HCT116 (cell line): ENCODE measurements around the gene DPF1. TPM values are rescaled to one million over a fixed set of nuclear protein-coding genes. Genes with fewer than 3 reads are reported as not detected.

Experiments
- ATAC-seq: fragments of 200-7000 bp; cut with Tn5 transposase; 2 replicates; pipeline ENCODE4 v1.9.1; 2020; ENCODE audit warnings: mild to moderate bottlenecking, moderate library complexity
- BruUV-seq: library from RNA; stranded (reverse); fragments of 400-500 nt; replicated peaks from 2 replicates; lab custom pipeline; 2021; lab: Mats Ljungman, UMichigan
- CTCF ChIA-PET: fragments of 300-600 bp; sonication (Branson Sonifier 250); formaldehyde crosslinking; loops from one replicate; lab custom pipeline; 2021; ENCODE audit warnings: antibody characterized with exemption; lab: Charles Lee
- POLR2A ChIA-PET: fragments of 300-600, 350-600 bp; sonication (Branson Sonifier 250); formaldehyde crosslinking; loops from one replicate; lab custom pipeline; 2021; ENCODE audit warnings: antibody characterized with exemption; lab: Charles Lee
- RAD21 ChIA-PET, 2 experiments: fragments of 300-600 bp; sonication (Branson Sonifier 250); formaldehyde crosslinking; loops; one replicate each; lab custom pipeline; 2023; ENCODE audit warnings: low total read pairs in 2 of 2; ENCODE audit not compliant: uncharacterized antibody in 2 of 2, unreplicated experiment in 2 of 2, low non-redundant PET in 1 of 2; lab: Charles Lee
- DNase-seq: peaks from one replicate; pipeline ENCODE4 v3.0.0-alpha.2; 2010; ENCODE audit warnings: low read depth, low spot score
- H2AFZ ChIP-seq: fragments of 200-600 bp; shearing (Covaris generic), sonication (generic); 2 replicates; pipeline ENCODE4 v1.6.1; 2017; ENCODE audit warnings: low read depth, mixed run types, mixed read lengths, antibody characterized with exemption, low read length; ENCODE audit not compliant: poor library complexity, severe bottlenecking
- H3K27ac ChIP-seq: 2 replicates; pipeline ENCODE4 v1.5.1; 2012; ENCODE audit warnings: low read depth, low read length
- H3K27me3 ChIP-seq: fragments of 200-600 bp; sonication (generic); 2 replicates; pipeline ENCODE4 v1.6.1; 2016; ENCODE audit warnings: mixed run types, low read length, mixed read lengths; ENCODE audit not compliant: insufficient read depth
- H3K36me3 ChIP-seq, 2 experiments: fragments of 200-500 bp in 1 of 2; fragments of 200-600 bp in 1 of 2; sonication (Bioruptor generic) in 1 of 2; sonication (generic) in 1 of 2; 2 replicates each; pipeline versions ENCODE4 v1.5.1 to v1.6.1; 2014 to 2016; ENCODE audit warnings: low read length in 2 of 2, inconsistent platforms in 1 of 2, mixed read lengths in 1 of 2, mixed run types in 1 of 2; ENCODE audit not compliant: insufficient read depth in 2 of 2, control insufficient read depth in 1 of 2
- H3K4me1 ChIP-seq, 2 experiments: fragments of 200-600 bp in 1 of 2; sonication (generic) in 1 of 2; 2 replicates each; pipeline versions ENCODE4 v1.5.1 to v1.6.1; 2012 to 2017; ENCODE audit warnings: low read length in 2 of 2, inconsistent platforms in 1 of 2, mild to moderate bottlenecking in 1 of 2, mixed read lengths in 1 of 2, mixed run types in 1 of 2, moderate library complexity in 1 of 2; ENCODE audit not compliant: insufficient read depth in 2 of 2, control insufficient read depth in 1 of 2
- H3K4me2 ChIP-seq: fragments of 200-600 bp; sonication (generic); 2 replicates; pipeline ENCODE4 v1.6.1; 2017; ENCODE audit warnings: mixed run types, low read length, mixed read lengths
- H3K4me3 ChIP-seq, 2 experiments: fragments of 200-600 bp in 1 of 2; sonication (generic) in 1 of 2; replicated peaks in 1 of 2; 2 replicates each; pipeline ENCODE4 v1.5.1; 2011 to 2016; ENCODE audit warnings: low read length in 2 of 2, control low read depth in 1 of 2, low read depth in 1 of 2, mild to moderate bottlenecking in 1 of 2, mixed read lengths in 1 of 2, mixed run types in 1 of 2
- H3K79me2 ChIP-seq: fragments of 200-600 bp; sonication (generic); 2 replicates; pipeline ENCODE4 v1.6.1; 2017; ENCODE audit warnings: mild to moderate bottlenecking, mixed run types, low read length, moderate library complexity, mixed read lengths; ENCODE audit not compliant: insufficient read depth
- H3K9ac ChIP-seq: fragments of 200-600 bp; sonication (generic); 2 replicates; pipeline ENCODE4 v1.6.1; 2016; ENCODE audit warnings: low read length, mixed read lengths
- H3K9me2 ChIP-seq: fragments of 200-600 bp; sonication (generic), shearing (Covaris generic); 2 replicates; pipeline ENCODE4 v1.6.1; 2017; ENCODE audit warnings: mixed run types, mild to moderate bottlenecking, moderate library complexity; ENCODE audit not compliant: insufficient read depth
- H3K9me3 ChIP-seq, 2 experiments: fragments of 200-500 bp in 1 of 2; fragments of 200-600 bp in 1 of 2; sonication (Bioruptor generic) in 1 of 2; sonication (generic) in 1 of 2; 2 replicates each; pipeline ENCODE4 v1.6.1; 2014 to 2017; ENCODE audit warnings: low read length in 2 of 2, mixed read lengths in 2 of 2, inconsistent platforms in 1 of 2, low read depth in 1 of 2, mild to moderate bottlenecking in 1 of 2, mixed run types in 1 of 2, moderate library complexity in 1 of 2; ENCODE audit not compliant: control insufficient read depth in 1 of 2, insufficient read depth in 1 of 2
- H4K20me1 ChIP-seq: fragments of 200-600 bp; sonication (generic), shearing (Covaris generic); 2 replicates; pipeline ENCODE4 v1.6.1; 2017; ENCODE audit warnings: mixed run types, mild to moderate bottlenecking, moderate library complexity; ENCODE audit not compliant: insufficient read depth
- ATF3 ChIP-seq: IDR thresholded peaks from 2 replicates; pipeline ENCODE4 v1.6.1; 2012
- CBX3 ChIP-seq: IDR thresholded peaks from 2 replicates; pipeline ENCODE4 v1.6.1; 2012; ENCODE audit warnings: low read depth
- CEBPB ChIP-seq: IDR thresholded peaks from 2 replicates; pipeline ENCODE4 v1.6.1; 2012; ENCODE audit warnings: low read depth
- EZH2 ChIP-seq: fragments of 200-600 bp; sonication (generic); IDR thresholded peaks from 2 replicates; pipeline ENCODE4 v1.6.1; 2017; ENCODE audit warnings: antibody characterized with exemption, mixed run types
- EZH2phosphoT487 ChIP-seq: fragments of 200-600 bp; IDR thresholded peaks from 2 replicates; pipeline ENCODE4 v1.6.1; 2018; ENCODE audit warnings: antibody characterized with exemption, borderline replicate concordance
- JUND ChIP-seq: IDR thresholded peaks from 2 replicates; pipeline ENCODE4 v1.6.1; 2012
- POLR2A ChIP-seq: IDR thresholded peaks from 2 replicates; pipeline ENCODE4 v1.7.0; 2011; ENCODE audit warnings: borderline replicate concordance; ENCODE audit not compliant: insufficient read depth, insufficient read length; ENCODE audit errors: extremely low read depth
- POLR2AphosphoS5 ChIP-seq: IDR thresholded peaks from 2 replicates; pipeline ENCODE4 v1.6.1; 2011; ENCODE audit warnings: mild to moderate bottlenecking, low read depth, low read length, moderate library complexity
- SP1 ChIP-seq: IDR thresholded peaks from 2 replicates; pipeline ENCODE4 v1.6.1; 2012; ENCODE audit warnings: low read depth
- YY1 ChIP-seq: IDR thresholded peaks from 2 replicates; pipeline ENCODE4 v1.6.1; 2011; ENCODE audit warnings: low read length, low read depth, moderate library complexity, mild to moderate bottlenecking; ENCODE audit not compliant: insufficient replicate concordance; ENCODE audit errors: extremely low read depth
- ZBTB33 ChIP-seq: IDR thresholded peaks from 2 replicates; pipeline ENCODE4 v1.6.1; 2011; ENCODE audit warnings: mild to moderate bottlenecking, low read length, moderate library complexity; ENCODE audit not compliant: insufficient replicate concordance; ENCODE audit errors: extremely low read depth
- ZFX ChIP-seq: fragments of 450-650 bp; IDR thresholded peaks from 2 replicates; pipeline ENCODE4 v1.6.1; 2017
- ZNF274 ChIP-seq: fragments of 200-500 bp; sonication (Bioruptor generic); IDR thresholded peaks from 2 replicates; pipeline ENCODE4 v1.6.1; 2014; ENCODE audit warnings: mild to moderate bottlenecking, low read depth, low read length, inconsistent platforms
- intact Hi-C: fragments of 100-400 bp; cut with micrococcal nuclease; formaldehyde crosslinking; loops from 2 replicates; pipeline ENCODE4 v1.10.0; 2022
- total RNA-seq: library from RNA; stranded (reverse); gene quantifications from one replicate; pipeline ENCODE4 v1.2.1, GENCODE V29; 2021; ENCODE audit not compliant: unreplicated experiment
- TF ChIP-seq, protein P1 (sequence below), 3 experiments: fragments of 200-600 bp in 1 of 3; sonication (generic) in 1 of 3; IDR thresholded peaks in 2 of 3; conservative IDR thresholded peaks in 1 of 3; 2 replicates each; pipeline ENCODE4 v1.5.1; 2012 to 2017; ENCODE audit warnings: low read depth in 2 of 3, low read length in 2 of 3, antibody characterized with exemption in 1 of 3, borderline replicate concordance in 1 of 3, control low read depth in 1 of 3, mild to moderate bottlenecking in 1 of 3, mixed read lengths in 1 of 3, mixed run types in 1 of 3, moderate library complexity in 1 of 3; ENCODE audit not compliant: insufficient read depth in 1 of 3
- TF ChIP-seq, protein P2 (sequence below): IDR thresholded peaks from 2 replicates; pipeline ENCODE4 v1.6.1; 2012

DPF1 gene
- total RNA-seq, 1 experiment from 2014 or later, result 9.7 TPM

GRCh38 chr19:38273499-38273898 lies 49.5 kb upstream of the DPF1 start:
- DNase-seq, result no peak
- RAD21 ChIA-PET, result no interaction called here
- peaks cover 25 to 50% of the 10 kb centered on the region in 2 experiments for H3K4me1 ChIP-seq

More at GRCh38 chr19:38273499-38273898, 49.5 kb upstream of the DPF1 start:
- peaks cover 100% of the 10 kb centered on the region for H3K79me2 ChIP-seq
- H3K27me3 ChIP-seq, result no peaks in the 10 kb centered on the region
- POLR2A ChIA-PET, result no interaction called here
- intact Hi-C loops, result no loop called here
- no TSS peak for BruUV-seq
- H3K4me3 ChIP-seq, result no peak overlapping the region
- 0 out of 2 replicates have a peak overlapping the region, but pooled peaks have one; percentile 10 for H3K27ac ChIP-seq
- CTCF ChIA-PET, result no interaction called here
- H4K20me1 ChIP-seq, result peaks cover 10% of the 10 kb centered on the region; the same call in 1 of the 2 replicates
- no peak for TF ChIP-seq ATF3
- no peak for TF ChIP-seq YY1
- TF ChIP-seq CBX3, result no peak
- TF ChIP-seq POLR2AphosphoS5, result no peak
- TF ChIP-seq, protein P1, sequence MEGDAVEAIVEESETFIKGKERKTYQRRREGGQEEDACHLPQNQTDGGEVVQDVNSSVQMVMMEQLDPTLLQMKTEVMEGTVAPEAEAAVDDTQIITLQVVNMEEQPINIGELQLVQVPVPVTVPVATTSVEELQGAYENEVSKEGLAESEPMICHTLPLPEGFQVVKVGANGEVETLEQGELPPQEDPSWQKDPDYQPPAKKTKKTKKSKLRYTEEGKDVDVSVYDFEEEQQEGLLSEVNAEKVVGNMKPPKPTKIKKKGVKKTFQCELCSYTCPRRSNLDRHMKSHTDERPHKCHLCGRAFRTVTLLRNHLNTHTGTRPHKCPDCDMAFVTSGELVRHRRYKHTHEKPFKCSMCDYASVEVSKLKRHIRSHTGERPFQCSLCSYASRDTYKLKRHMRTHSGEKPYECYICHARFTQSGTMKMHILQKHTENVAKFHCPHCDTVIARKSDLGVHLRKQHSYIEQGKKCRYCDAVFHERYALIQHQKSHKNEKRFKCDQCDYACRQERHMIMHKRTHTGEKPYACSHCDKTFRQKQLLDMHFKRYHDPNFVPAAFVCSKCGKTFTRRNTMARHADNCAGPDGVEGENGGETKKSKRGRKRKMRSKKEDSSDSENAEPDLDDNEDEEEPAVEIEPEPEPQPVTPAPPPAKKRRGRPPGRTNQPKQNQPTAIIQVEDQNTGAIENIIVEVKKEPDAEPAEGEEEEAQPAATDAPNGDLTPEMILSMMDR (IDR thresholded peaks at IDR 0.05 in 2 of 3, conservative IDR thresholded peaks at IDR 0.05 in 1 of 3; ENCODE audit: borderline replicate concordance in 1 of 3, insufficient read depth in 1 of 3, low read depth in 2 of 3, low read length in 2 of 3), result no peak
- no peak for TF ChIP-seq POLR2A
- no peak for TF ChIP-seq SP1
- TF ChIP-seq, protein P2, sequence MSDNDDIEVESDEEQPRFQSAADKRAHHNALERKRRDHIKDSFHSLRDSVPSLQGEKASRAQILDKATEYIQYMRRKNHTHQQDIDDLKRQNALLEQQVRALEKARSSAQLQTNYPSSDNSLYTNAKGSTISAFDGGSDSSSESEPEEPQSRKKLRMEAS, result no peak
- no peak for TF ChIP-seq JUND
- TF ChIP-seq EZH2phosphoT487, result no peak
- no peak for TF ChIP-seq ZBTB33
- TF ChIP-seq CEBPB, result no peak
- TF ChIP-seq ZFX, result no peak
- no peak for TF ChIP-seq EZH2
- no peak for TF ChIP-seq ZNF274
- H2AFZ ChIP-seq, result no peak overlapping the region
- no peak overlapping the region for H3K4me2 ChIP-seq
- no peaks in the 10 kb centered on the region for H3K9me3 ChIP-seq
- peaks cover 0 to 13% of the 10 kb centered on the region in 2 experiments; a peak in 2 of 4 replicates for H3K36me3 ChIP-seq
- H3K9ac ChIP-seq, result no peak overlapping the region
- H3K9me2 ChIP-seq, result no peaks in the 10 kb centered on the region
- no peak for ATAC-seq
